ENCODE data around the gene EEF2K. TPM values are rescaled to one million over a fixed set of nuclear protein-coding genes. Genes with fewer than 3 reads are reported as not detected.

EEF2K gene
- total and polyA plus RNA-seq, 2 of the 13 experiments (the other 11 are each of a cell fraction or from before 2014, with no cell fraction given) = 22.0 to 23.8 TPM

GRCh38 chr16:22232277-22233036 lies 26.4 kb downstream of the EEF2K start (continued):
- no peak for TF ChIP-seq ZBTB40 (IDR thresholded peaks at IDR 0.05)
- TF ChIP-seq ZBTB40 (CRISPR knock-in tag; IDR thresholded peaks at IDR 0.05) = 0 out of 2 replicates have a peak, but pooled peaks have one; percentile 28
- no peak for TF ChIP-seq RFX3 (CRISPR knock-in tag; IDR thresholded peaks at IDR 0.05)
- TF ChIP-seq TRAFD1 (CRISPR knock-in tag; IDR thresholded peaks at IDR 0.05; ENCODE audit: borderline replicate concordance) = no peak
- no peak for TF ChIP-seq ZNF790 (CRISPR knock-in tag; IDR thresholded peaks at IDR 0.05; ENCODE audit: borderline replicate concordance)
- TF ChIP-seq ARID5B (CRISPR knock-in tag; IDR thresholded peaks at IDR 0.05) = peak; percentile 41; the same call in 1 of the 2 replicates
- TF ChIP-seq ZNF260 (CRISPR knock-in tag; IDR thresholded peaks at IDR 0.05; ENCODE audit: borderline replicate concordance, low read depth) = no peak
- TF ChIP-seq ELK4 (CRISPR knock-in tag; IDR thresholded peaks at IDR 0.05; ENCODE audit: borderline replicate concordance) = no peak
- no peak; the same call in 1 of the 2 replicates for TF ChIP-seq THRA (CRISPR knock-in tag; IDR thresholded peaks at IDR 0.05; ENCODE audit: borderline replicate concordance)
- peak; percentile 74 for TF ChIP-seq SOX5 (CRISPR knock-in tag; IDR thresholded peaks at IDR 0.05; ENCODE audit: borderline replicate concordance)

Data from HepG2 (cell line).